ENCODE data around the gene C4orf54.

C4orf54 gene

GRCh38 chr4:99653916-99654315 lies 3.7 kb downstream of the C4orf54 start:
- H3K4me1 ChIP-seq (ENCODE audit: low read length) = no peaks in the 10 kb centered on the region
- no peak overlapping the region for H3K4me2 ChIP-seq (ENCODE audit: low read length)
- no peak overlapping the region for H3K9ac ChIP-seq (ENCODE audit: low read length)
- H3K27me3 ChIP-seq (ENCODE audit: low read depth, low read length) = no peaks in the 10 kb centered on the region
- no peaks in the 10 kb centered on the region for H3K36me3 ChIP-seq (replicated peaks; ENCODE audit: low read depth, low read length)
- no peaks in the 10 kb centered on the region for H4K20me1 ChIP-seq (ENCODE audit: insufficient read depth, low read length)
- no peaks in the 10 kb centered on the region for H3K9me3 ChIP-seq (ENCODE audit: insufficient read depth, low read length)
- H3K79me2 ChIP-seq (ENCODE audit: low read length) = no peaks in the 10 kb centered on the region
- H3K27ac ChIP-seq (ENCODE audit: low read length) = no peak overlapping the region
- TF ChIP-seq EZH2phosphoT487 (IDR thresholded peaks at IDR 0.05; ENCODE audit: low read depth) (no peak), CTCF (IDR thresholded peaks at IDR 0.05; ENCODE audit: low read depth, low read length) (no peak)
- no peak overlapping the region for H3K4me3 ChIP-seq (ENCODE audit: low read length)
- H2AFZ ChIP-seq (ENCODE audit: low read depth, low read length) = no peak overlapping the region

GRCh38 chr4:99652596-99653436 lies 4.8 kb downstream of the C4orf54 start:
- H3K4me3 ChIP-seq (ENCODE audit: low read length) = no peak overlapping the region

GRCh38 chr4:99651811-99652485 lies 5.7 kb downstream of the C4orf54 start:
- Histone ChIP-seq H3K4me1 (ENCODE audit: low read length) (no peaks in the 10 kb centered on the region), H3K36me3 (replicated peaks; ENCODE audit: low read depth, low read length) (no peaks in the 10 kb centered on the region), H2AFZ (ENCODE audit: low read depth, low read length) (no peak overlapping the region), H3K27me3 (ENCODE audit: low read depth, low read length) (no peaks in the 10 kb centered on the region), H3K79me2 (ENCODE audit: low read length) (no peaks in the 10 kb centered on the region), H4K20me1 (ENCODE audit: insufficient read depth, low read length) (no peaks in the 10 kb centered on the region), H3K4me2 (ENCODE audit: low read length) (no peak overlapping the region), H3K9me3 (ENCODE audit: insufficient read depth, low read length) (no peaks in the 10 kb centered on the region), H3K4me3 (ENCODE audit: low read length) (no peak overlapping the region), H3K27ac (ENCODE audit: low read length) (no peak overlapping the region), H3K9ac (ENCODE audit: low read length) (no peak overlapping the region)
- TF ChIP-seq EZH2phosphoT487 (IDR thresholded peaks at IDR 0.05; ENCODE audit: low read depth) (no peak), CTCF (IDR thresholded peaks at IDR 0.05; ENCODE audit: low read depth, low read length) (no peak)

More at GRCh38 chr4:99652596-99653436, 4.8 kb downstream of the C4orf54 start:
- H3K27me3 ChIP-seq (ENCODE audit: low read depth, low read length) = no peaks in the 10 kb centered on the region
- no peaks in the 10 kb centered on the region for H3K79me2 ChIP-seq (ENCODE audit: low read length)
- no peaks in the 10 kb centered on the region for H3K9me3 ChIP-seq (ENCODE audit: insufficient read depth, low read length)
- H2AFZ ChIP-seq (ENCODE audit: low read depth, low read length) = no peak overlapping the region
- no peaks in the 10 kb centered on the region for H4K20me1 ChIP-seq (ENCODE audit: insufficient read depth, low read length)
- H3K9ac ChIP-seq (ENCODE audit: low read length) = no peak overlapping the region
- no peak overlapping the region for H3K27ac ChIP-seq (ENCODE audit: low read length)
- TF ChIP-seq EZH2phosphoT487 (IDR thresholded peaks at IDR 0.05; ENCODE audit: low read depth) (no peak), CTCF (IDR thresholded peaks at IDR 0.05; ENCODE audit: low read depth, low read length) (no peak)
- no peak overlapping the region for H3K4me2 ChIP-seq (ENCODE audit: low read length)
- H3K36me3 ChIP-seq (replicated peaks; ENCODE audit: low read depth, low read length) = no peaks in the 10 kb centered on the region
- H3K4me1 ChIP-seq (ENCODE audit: low read length) = no peaks in the 10 kb centered on the region

- no peaks in the 10 kb centered on the region for H3K36me3 ChIP-seq (replicated peaks; ENCODE audit: low read depth, low read length)
- H3K4me3 ChIP-seq (ENCODE audit: low read length) = no peak overlapping the region
- H3K9ac ChIP-seq (ENCODE audit: low read length) = no peak overlapping the region
- H3K4me2 ChIP-seq (ENCODE audit: low read length) = no peak overlapping the region
- H2AFZ ChIP-seq (ENCODE audit: low read depth, low read length) = no peak overlapping the region
- H3K9me3 ChIP-seq (ENCODE audit: insufficient read depth, low read length) = no peaks in the 10 kb centered on the region
- no peak overlapping the region for H3K27ac ChIP-seq (ENCODE audit: low read length)
- H3K27me3 ChIP-seq (ENCODE audit: low read depth, low read length) = no peaks in the 10 kb centered on the region
- no peaks in the 10 kb centered on the region for H4K20me1 ChIP-seq (ENCODE audit: insufficient read depth, low read length)
- no peaks in the 10 kb centered on the region for H3K4me1 ChIP-seq (ENCODE audit: low read length)
- H3K79me2 ChIP-seq (ENCODE audit: low read length) = no peaks in the 10 kb centered on the region
- no peak for TF ChIP-seq EZH2phosphoT487 (IDR thresholded peaks at IDR 0.05; ENCODE audit: low read depth)
- no peak for TF ChIP-seq CTCF (IDR thresholded peaks at IDR 0.05; ENCODE audit: low read depth, low read length)
Measured at GRCh38 chr4:99651016-99651769, 6.4 kb downstream of the C4orf54 start.
